ENCODE results near the gene SERPINB8.

DNA sequence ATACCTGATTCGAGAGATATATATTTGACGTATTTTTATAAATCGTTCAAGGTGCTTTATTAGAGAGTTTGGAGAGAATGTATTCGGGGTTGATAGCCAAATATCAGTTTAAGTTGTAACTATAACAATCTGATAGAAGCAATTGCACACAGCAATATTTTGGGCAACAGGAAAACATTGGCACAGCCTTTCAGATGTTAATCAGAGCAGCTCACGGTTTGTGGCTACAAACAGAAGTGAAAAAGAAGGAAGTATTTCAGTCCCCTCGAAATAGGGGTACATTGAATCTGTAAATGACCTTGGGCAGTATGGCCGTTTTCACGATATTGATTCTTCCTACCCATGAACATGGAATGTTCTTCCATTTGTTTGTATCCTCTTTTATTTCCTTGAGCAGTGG lies 41.5 kb upstream of the SERPINB8 start:
- TF ChIP-seq CTCF (optimal IDR thresholded peaks at IDR 0.05 in 1 of 3, IDR thresholded peaks at IDR 0.05 in 1 of 3, conservative IDR thresholded peaks at IDR 0.05 in 1 of 3; ENCODE audit: extremely low read depth in 1 of 3, insufficient read depth in 2 of 3, low read length in 3 of 3) (no peak), EZH2 (IDR thresholded peaks at IDR 0.05; ENCODE audit: low read length) (no peak)
